Smooth muscle cell (in vitro differentiated cells): ENCODE measurements around the gene TSR3. TPM values are rescaled to one million over a fixed set of nuclear protein-coding genes. Genes with fewer than 3 reads are reported as not detected.
A peak's percentile ranks its signal among the peaks of the same experiment; 100 is the strongest.

ENCODE experiments used
- DNase-seq: peaks from one replicate; lab custom pipeline; 2025; ENCODE audit not compliant: unreplicated experiment; lab: John Stamatoyannopoulos, UW
- H2AFZ ChIP-seq: fragments of 200-600 bp; sonication (generic); 2 replicates; pipeline ENCODE4 v1.6.0; 2016; ENCODE audit warnings: antibody characterized with exemption, low read depth, mild to moderate bottlenecking
- H3F3A ChIP-seq: fragments of 200-600 bp; sonication (generic); 2 replicates; pipeline ENCODE4 v1.6.0; 2017; ENCODE audit warnings: antibody characterized with exemption, low read depth
- H3K27ac ChIP-seq: fragments of 200-600 bp; sonication (generic); 2 replicates; pipeline ENCODE4 v1.5.1; 2016; ENCODE audit warnings: low read depth, mild to moderate bottlenecking
- H3K27me3 ChIP-seq: fragments of 200-600 bp; sonication (generic); 2 replicates; pipeline ENCODE4 v1.6.1; 2016; ENCODE audit warnings: low read depth, mild to moderate bottlenecking
- H3K36me3 ChIP-seq: fragments of 200-600 bp; sonication (generic); 2 replicates; pipeline ENCODE4 v1.5.1; 2016; ENCODE audit warnings: low read depth
- H3K4me1 ChIP-seq: fragments of 200-600 bp; sonication (generic); 2 replicates; pipeline ENCODE4 v1.5.1; 2016; ENCODE audit warnings: low read depth
- H3K4me2 ChIP-seq: fragments of 200-600 bp; sonication (generic); 2 replicates; pipeline ENCODE4 v1.6.0; 2016; ENCODE audit warnings: mild to moderate bottlenecking
- H3K4me3 ChIP-seq: fragments of 200-600 bp; sonication (generic); 2 replicates; pipeline ENCODE4 v1.5.1; 2016; ENCODE audit warnings: mild to moderate bottlenecking
- H3K79me2 ChIP-seq: fragments of 200-600 bp; sonication (generic); 2 replicates; pipeline ENCODE4 v1.6.0; 2016; ENCODE audit warnings: low read depth, mild to moderate bottlenecking
- H3K9ac ChIP-seq: fragments of 200-600 bp; sonication (generic); 2 replicates; pipeline ENCODE4 v1.6.0; 2016; ENCODE audit warnings: low read depth
- H3K9me3 ChIP-seq: fragments of 200-600 bp; sonication (generic); replicated peaks from 2 replicates; pipeline ENCODE4 v1.5.1; 2016; ENCODE audit warnings: low read depth
- H4K20me1 ChIP-seq: fragments of 200-600 bp; sonication (generic); 2 replicates; pipeline ENCODE4 v1.6.0; 2016; ENCODE audit warnings: low read depth
- CTCF ChIP-seq: fragments of 200-600 bp; sonication (generic); IDR thresholded peaks from 2 replicates; pipeline ENCODE4 v1.5.1; 2017; ENCODE audit warnings: borderline replicate concordance, mild to moderate bottlenecking, antibody characterized with exemption; ENCODE audit not compliant: insufficient read depth, poor library complexity, severe bottlenecking
- WGBS: methylation state at CpG from one replicate; pipeline ENCODE4 v1.1.7; 2016; ENCODE audit warnings: low lambda C conversion rate; 5-methylcytosine and 5-hydroxymethylcytosine counted together
- polyA plus RNA-seq: library from polyadenylated mRNA; unstranded; fragments of >200 nt; fragmentation: Nextera tagmentation; extraction: Ambion mirVana; gene quantifications from 2 replicates; pipeline ENCODE4 v1.2.1, GENCODE V29; 2016
- total RNA-seq: library from RNA; depleted of rRNA; stranded (reverse); fragments of >200 nt; gene quantifications from 2 replicates; pipeline ENCODE4 v1.2.3, GENCODE V29; 2014

TSR3 gene
- total and polyA plus RNA-seq, 2 experiments from 2014 or later, result 54.9 to 142 TPM

- Histone ChIP-seq H3K36me3 (no peaks in the 10 kb centered on the region), H2AFZ (no peak overlapping the region), H4K20me1 (no peaks in the 10 kb centered on the region), H3K9ac (no peak overlapping the region), H3K27ac (no peak overlapping the region), H3K4me2 (peak overlapping the region; percentile 31), H3K4me1 (peaks cover 12% of the 10 kb centered on the region), H3K79me2 (no peaks in the 10 kb centered on the region), H3K27me3 (peaks cover 70% of the 10 kb centered on the region), H3F3A (no peaks in the 10 kb centered on the region), H3K9me3 (no peaks in the 10 kb centered on the region), H3K4me3 (peak overlapping the region; percentile 15)
- no peak for DNase-seq
- WGBS, result 13% methylated on average over 25 of the region's 26 CpGs
- no peak for TF ChIP-seq CTCF
These were observed 19.0 kb downstream of the TSR3 start for GRCh38 chr16:1332618-1333148.

- no peak for DNase-seq
- Histone ChIP-seq H3K27me3 (peaks cover 66% of the 10 kb centered on the region), H3K9me3 (no peaks in the 10 kb centered on the region), H3K9ac (peak overlapping the region; percentile 60), H3K79me2 (no peaks in the 10 kb centered on the region), H4K20me1 (no peaks in the 10 kb centered on the region), H3K4me1 (peaks cover 12% of the 10 kb centered on the region), H3F3A (no peaks in the 10 kb centered on the region), H3K4me2 (peak overlapping the region; percentile 67), H3K4me3 (peak overlapping the region; percentile 15), H2AFZ (no peak overlapping the region), H3K36me3 (no peaks in the 10 kb centered on the region), H3K27ac (no peak overlapping the region)
- TF ChIP-seq CTCF, result no peak
- 7% methylated on average over 30 of the region's 34 CpGs for WGBS
These were observed 19.7 kb downstream of the TSR3 start for GRCh38 chr16:1331712-1332617.

- Histone ChIP-seq H3K79me2 (no peaks in the 10 kb centered on the region), H3K27me3 (peaks cover 57% of the 10 kb centered on the region), H3K4me1 (peaks cover 12% of the 10 kb centered on the region), H3K4me3 (peak overlapping the region; percentile 15), H3K27ac (no peak overlapping the region), H3K9ac (peak overlapping the region; percentile 60), H3K9me3 (no peaks in the 10 kb centered on the region), H3F3A (no peaks in the 10 kb centered on the region), H2AFZ (no peak overlapping the region), H4K20me1 (peaks cover under 1% of the 10 kb centered on the region), H3K4me2 (peak overlapping the region; percentile 67), H3K36me3 (no peaks in the 10 kb centered on the region)
- WGBS, result 71% methylated on average over 22 of the region's 22 CpGs
- no peak for TF ChIP-seq CTCF
- no peak for DNase-seq
These were observed 20.6 kb downstream of the TSR3 start for GRCh38 chr16:1330931-1331711.
